Raji (cell line): Measurements from ENCODE around the gene IGSF3.

Experiments used
- POLR2A ChIP-seq: IDR thresholded peaks from 2 replicates; pipeline ENCODE4 v1.6.1; 2011; ENCODE audit warnings: low read depth, low read length, control low read depth; ENCODE audit not compliant: insufficient read depth

The IGSF3 gene

DNA sequence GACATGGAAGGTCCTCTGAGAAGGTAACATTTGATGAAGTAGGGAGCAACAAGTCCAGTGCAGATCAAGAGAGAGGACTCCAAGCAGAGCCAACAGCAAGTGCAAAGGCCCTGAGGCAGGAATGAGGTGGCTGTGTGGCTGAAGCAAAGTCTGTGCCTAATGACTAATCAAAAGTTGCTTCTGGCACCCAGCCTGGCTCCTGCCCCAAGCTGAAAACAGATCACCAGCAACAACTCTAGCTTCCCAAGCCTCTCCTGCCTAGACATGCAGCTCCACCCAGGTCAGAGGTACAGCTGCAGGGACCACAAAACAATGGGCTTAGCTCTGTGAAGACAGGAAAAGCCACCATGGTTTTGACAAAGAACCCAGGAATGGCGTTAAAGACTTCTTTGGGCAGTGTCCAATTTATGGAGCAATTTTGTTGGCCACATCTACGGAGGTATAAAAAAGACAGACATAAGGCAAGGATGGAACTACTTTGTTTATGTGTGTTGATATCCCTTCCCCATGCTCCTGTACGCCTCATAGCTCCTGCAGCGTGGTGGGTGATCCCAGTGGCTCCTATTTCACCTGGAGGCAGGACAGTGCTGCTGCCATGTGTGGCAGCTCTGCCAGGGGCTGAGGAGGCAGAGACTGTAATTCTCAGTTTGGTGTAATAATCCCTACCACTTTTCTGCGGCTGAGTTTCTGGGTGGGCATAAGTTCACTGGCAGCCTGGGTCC is 26.4 kb upstream of the IGSF3 start:
- no peak for TF ChIP-seq POLR2A

DNA sequence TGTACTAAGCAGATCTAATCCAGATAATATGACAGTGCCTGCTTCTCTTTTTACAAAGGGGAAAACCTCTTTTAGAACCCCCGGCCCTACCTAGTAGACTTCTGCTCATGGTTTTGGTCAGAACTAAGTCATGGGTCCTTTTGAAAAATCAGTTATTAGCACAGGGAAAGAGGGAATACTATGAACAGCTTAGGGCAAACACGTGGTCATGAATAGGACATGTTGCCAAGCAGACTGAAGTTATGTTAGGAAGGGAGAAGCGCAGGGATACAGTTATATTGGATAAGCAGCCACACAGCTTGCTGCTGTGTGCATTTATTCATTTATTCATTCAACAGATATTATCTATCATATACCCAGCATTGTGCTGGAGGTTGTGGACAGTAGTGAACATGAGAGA is 25.3 kb upstream of the IGSF3 start:
- TF ChIP-seq POLR2A = no peak

DNA sequence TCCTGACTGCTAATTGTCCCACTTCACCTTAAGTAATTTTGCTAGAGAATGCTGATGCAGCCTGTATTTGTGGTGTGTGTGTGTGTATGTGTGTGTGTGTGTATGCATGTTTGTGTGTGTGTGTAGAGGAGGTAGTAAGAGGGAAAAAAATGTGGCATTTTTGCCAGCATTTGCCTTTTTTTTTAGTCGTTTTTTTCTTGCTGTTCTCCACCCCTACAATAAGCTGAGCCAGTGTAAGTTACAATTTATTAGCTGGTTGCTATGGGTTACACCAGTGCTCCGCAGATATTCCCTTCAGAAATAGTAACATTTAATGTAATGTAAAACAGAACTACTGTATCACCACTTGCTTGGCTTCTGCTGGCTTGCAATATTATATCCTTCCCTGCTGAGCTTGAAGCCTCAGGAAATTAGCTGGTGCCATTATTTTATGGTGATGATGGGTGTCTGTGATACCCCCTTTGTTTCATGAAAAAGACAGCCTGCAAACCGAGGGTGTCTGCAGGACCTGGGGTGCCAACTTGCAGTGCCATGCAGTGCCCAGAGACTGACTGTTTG is 23.4 kb upstream of the IGSF3 start:
- no peak for TF ChIP-seq POLR2A

DNA sequence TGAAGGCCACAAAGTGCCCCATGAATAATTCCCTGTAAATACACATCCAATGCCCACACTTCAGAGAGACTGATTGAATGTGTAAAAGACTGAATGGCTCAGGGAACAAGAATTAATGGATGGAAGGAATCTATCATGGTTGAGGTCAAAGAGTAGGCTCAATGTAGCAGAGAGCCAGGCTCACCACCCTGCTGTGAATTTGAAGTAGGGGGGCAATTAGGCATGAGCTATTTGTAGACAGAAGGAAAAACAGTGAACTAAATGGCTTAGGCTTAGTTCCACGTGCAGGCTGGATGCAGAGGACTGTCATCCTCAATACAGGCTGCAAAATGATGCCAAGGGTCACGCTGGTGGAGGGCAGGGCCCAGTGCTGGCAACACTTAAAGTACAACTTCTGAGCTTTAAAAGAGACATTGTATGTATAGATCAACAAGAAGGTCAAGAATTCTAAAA is 22.9 kb upstream of the IGSF3 start:
- TF ChIP-seq POLR2A = no peak

DNA sequence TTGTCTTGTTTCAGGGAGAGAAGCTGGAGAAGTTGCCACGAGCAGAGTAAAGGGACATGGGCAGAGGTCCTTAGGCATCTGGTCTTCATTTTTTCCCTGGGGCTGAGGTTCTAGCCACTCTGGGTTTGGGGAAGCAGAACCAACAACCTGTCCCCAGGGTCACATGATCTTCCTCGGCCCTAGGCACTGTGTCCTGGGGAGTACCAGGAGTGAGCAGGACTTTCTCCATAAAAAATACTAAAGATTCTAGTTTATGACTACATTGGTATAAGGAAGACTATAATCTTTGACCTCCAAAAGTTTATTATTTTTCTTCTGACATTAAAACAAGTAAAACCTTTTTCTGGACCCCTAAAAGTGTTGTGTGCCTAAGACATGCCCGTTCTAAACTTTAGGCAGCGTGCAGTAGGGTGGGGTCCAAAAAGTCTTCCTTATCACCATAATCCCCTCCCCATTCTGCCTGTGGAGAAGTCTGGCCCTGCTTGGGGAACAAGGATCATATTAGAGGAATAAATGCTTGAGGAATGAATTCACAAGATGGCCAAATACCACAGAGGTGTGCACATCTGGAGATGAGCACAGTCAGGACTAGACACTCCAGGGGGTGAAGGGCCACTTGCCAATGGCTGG is 19.3 kb upstream of the IGSF3 start:
- no peak for TF ChIP-seq POLR2A

DNA sequence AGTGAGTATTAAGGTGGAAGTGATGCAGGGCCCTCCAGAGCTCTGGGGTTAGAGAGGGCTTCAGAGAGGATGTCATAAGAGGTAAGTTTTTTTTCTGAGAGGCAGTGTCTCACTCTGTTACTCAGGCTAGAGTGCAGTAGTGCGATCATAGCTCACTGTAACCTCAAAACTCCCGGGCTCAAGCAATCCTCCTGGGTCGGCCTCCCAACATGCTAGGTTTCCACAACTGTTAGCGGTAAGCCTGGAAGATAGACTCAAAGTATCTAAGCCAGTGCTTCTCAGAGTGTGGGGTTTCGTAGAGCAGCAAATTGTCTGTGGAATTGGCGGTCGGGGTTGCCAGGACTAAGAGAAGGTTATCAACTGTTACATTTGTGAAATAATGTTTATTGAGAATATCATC is 18.6 kb upstream of the IGSF3 start:
- no peak for TF ChIP-seq POLR2A

DNA sequence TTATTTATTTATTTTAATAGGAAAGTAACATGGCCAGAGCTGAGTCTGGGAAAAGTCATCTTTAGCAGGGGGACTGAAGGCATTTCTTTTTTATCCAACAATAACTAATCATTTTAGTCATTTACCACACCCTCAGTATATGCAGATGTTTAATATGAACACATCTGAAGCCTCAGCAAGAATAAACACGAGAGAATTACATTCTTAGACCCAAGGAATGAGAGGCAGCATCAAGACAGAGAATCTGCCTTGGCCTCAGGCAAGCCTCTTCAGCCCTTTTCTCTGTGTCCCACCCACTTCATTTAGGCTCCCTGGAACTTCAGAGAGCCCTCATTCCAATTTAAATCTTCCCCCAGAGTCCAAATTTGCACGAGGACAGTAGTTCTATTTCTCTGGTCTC is 17.0 kb upstream of the IGSF3 start:
- TF ChIP-seq POLR2A = no peak

DNA sequence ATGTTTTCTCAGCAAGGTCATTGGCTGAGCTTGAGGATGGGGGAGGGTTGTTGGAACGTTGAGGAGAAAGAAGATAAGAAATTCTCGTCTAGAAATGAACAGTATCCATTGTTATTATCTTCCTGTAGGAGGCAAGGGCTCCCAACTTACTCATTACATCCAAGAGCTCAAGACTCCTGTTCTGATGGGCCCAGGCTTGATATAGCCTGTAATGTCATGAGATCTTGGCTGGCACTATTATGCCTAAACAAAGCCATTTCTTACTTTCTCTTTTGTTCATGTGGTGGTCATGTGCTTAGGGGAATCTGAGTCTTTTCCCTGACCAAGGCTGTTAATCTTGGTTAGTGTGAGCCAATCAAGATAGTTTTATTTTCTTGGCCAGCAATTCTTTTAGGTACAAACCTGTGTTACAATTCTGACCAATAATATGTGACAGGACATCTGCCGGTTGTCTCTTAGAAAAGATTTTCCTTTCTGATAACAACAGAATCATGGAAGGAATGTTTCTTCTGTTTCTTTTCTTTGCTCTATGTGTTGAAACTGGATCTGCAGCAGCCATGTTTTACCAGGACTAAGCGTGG is 15.2 kb upstream of the IGSF3 start:
- TF ChIP-seq POLR2A = no peak

DNA sequence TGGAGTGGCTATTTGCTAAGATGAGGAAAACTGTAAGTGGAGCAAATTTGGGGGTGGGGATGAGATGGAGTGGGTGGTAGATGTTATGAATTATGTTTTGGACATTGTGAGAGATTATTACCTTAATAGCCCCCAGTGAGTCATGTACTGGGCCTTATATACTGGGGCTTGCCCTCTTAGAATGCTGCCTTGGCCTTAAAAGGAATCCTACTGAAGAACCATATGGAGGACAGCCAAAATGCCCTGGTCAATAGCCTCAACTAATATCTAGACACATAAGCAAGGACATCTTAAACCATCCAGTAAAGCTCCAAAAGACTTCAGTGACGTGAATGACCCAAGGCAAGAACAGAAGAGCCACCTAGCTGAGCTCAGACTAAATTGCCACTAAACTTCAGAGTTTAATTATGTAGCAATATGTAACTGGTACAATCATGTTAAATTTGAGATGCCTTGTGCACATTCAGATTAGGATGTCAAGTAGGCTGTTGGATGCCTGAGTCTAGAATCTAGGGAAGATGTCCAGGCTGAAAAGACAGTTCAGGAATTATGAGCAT is 13.9 kb upstream of the IGSF3 start:
- TF ChIP-seq POLR2A = no peak

DNA sequence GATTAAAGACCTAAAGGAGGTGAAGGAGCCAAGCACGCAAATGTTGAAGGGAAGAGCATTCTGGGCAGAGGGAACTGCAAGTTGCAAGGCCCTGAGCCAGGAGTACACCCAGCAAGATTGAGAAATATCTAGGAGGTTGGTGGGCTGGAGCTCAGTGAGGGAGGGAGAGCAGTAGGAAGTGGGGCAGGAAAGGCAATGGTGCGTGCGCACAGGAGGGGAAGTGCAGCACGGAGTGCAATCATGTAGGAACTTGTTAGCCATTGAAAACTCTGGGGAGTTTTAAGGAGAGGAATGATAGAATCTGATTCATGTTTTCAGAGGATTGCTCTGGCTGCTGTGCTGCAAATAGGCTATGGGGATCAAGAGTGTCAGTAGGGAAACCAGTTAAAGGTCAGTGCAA is 13.2 kb upstream of the IGSF3 start:
- TF ChIP-seq POLR2A = no peak

DNA sequence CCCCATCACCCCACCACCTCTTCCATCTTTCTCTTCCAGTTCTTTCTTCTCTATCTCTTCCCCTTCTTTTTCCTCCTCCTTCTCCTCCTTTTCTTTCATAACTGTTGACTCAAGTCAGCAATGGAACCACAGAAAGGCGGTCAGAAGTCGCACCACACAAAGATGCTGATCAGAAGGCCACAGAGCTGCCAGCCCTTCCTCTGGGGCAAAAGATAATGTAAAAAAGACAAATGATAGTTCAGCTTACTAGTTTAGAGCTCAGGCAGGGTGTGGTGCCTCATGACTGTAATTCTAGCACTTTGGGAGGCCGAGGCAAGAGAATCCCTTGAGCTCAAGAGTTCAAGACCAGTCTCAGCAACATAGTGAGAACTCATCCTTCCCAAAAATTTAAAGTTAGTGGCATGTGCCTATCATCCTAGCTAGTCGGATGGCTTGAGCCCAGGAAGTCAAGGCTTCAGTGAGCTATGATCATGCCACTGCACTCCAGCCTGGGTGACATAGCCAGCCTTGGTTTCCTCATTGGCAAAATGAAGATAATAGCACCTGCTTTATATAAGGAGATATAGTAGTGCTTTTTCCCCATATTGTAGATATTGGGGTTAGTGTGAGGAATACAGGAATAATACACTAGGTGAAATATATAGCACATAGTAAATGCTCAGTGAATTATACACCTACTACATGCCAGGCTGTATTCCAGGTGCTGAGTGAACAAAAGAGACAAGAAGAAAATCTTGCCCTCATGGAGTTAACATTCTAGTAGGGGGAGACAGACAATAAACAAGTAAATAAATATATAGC is 12.5 kb upstream of the IGSF3 start:
- TF ChIP-seq POLR2A = no peak

DNA sequence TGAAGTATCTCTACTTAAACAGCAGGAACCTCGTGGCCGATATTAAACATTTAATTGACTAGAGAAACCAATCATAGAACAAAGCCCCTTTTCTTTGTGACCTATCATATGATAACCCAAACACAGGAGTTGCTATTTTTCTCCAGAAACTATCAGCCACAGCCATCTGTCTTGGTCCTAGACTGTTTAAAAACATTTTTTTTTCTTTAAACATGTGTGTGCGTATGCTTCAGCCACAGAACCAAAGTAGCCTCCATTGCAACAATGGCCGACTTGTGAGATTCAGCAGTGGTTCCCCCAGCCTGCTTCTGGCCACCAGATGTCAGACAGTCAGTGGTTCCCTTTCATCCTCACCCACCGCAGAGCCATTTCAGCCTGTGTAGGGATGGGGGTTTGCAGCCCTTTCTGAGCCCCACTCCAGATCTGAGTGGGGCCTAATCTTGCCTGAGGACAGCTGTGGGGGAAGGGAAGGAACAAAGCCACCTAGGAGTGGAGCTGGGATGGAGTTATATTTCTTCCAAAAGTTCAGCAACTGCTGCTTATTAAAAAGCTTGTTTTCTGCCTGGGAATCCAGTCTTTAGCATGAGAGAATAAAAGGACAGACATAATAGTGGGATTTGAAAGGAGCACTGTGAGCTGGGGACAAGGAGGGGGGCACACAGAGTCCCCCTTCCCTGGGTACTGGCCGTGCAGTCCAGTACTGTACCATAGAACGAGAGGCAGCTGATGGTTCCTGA is 11.7 kb upstream of the IGSF3 start:
- no peak for TF ChIP-seq POLR2A

DNA sequence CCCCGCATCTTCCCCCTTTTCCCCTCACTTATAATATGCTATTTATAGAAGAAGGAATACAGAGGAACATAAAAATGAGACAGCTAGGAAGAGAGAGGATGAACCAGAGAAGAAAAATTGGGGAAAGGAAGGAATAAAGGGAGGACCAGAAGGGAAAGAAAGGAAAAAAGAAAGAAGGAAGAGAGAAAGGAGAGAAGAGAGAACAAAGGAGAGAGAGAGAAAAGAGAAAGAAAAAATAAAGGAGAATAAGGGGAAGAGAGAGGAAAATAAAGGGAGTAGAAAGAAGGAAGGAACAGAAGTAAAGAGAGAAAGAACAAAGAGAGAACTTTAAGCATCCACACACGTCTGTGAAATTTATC is 11.2 kb upstream of the IGSF3 start:
- no peak for TF ChIP-seq POLR2A

DNA sequence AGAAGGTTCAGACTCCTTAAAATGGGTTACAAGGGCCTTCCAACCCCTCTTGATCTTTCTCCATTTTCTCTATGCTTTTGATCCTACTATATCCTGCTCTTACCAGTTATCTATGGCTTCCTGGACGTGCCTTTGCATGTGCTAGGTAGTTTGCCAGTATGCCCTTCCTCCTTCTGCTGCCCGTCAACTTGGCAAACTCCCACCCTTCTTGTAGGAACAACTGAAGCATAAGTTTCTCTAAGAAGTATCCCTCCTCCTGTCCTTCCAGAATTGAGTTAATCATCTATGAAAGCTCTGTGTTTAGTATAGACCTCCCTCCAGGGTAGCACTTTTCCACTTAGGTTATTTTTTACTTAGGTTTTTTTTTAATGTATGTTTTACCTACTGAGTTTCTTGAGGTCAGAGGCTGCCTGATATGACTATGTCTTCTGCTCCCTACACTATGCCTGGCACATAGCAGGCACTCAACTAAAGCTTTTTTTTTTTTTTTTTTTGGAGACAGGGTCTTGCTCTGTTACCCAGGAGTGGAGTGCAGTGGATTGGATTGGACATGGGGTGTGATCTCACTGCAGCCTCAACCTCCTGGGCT is 10.0 kb upstream of the IGSF3 start:
- TF ChIP-seq POLR2A = no peak

DNA sequence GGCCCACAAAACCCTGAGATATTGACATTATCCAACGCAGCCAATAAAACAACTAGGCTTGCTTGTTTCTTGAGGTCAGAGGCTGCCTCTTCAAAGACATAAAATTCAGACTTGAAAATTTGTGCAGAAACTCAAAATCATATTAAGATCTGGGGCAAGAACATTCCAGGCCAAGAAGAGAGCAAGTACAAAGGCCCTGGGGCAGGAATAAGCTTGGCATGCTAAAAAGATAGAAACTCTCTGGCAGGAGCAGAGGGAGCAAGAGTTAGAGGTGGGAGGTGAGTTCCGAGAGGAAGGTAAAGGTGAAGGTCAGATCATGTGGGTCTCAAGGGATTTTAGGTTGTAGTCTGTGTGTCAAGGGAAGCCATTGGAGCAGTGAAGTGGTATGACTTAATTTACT is 8.8 kb upstream of the IGSF3 start:
- no peak for TF ChIP-seq POLR2A

DNA sequence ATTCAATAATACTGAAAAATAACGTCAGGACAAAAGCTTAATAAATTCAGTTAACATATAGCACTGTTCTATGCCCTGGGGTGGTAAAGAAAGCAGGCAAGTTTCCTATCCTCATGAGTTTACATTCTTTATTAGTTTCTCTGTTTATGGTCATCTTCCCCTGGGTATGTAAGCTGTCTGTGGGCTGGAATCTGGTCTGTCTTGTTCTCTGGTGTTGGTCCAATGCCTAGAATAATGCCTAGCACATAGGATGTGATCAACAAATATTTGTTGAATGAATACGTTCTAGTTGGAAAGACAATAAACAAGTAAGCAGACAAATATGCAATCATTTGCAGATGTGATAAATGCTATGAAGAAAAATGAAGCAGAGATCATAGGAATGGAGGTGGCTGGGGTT is 7.2 kb upstream of the IGSF3 start:
- no peak for TF ChIP-seq POLR2A
